Fibroblast of skin of left biceps (primary cell): ENCODE data around the gene BIN1.

Experiments
- DNase-seq, 2 experiments: peaks; one replicate each; pipeline ENCODE4 v3.0.0-alpha.2; 2013; ENCODE audit warnings: low read depth in 2 of 2

The BIN1 gene

GRCh38 chr2:126999106-126999756, 107.7 kb downstream of the BIN1 start:
- DNase-seq, result no peak

- DNase-seq, result no peak
These were observed 108.5 kb downstream of the BIN1 start for GRCh38 chr2:126998486-126998885.
